OCI-M1 (cell line): ENCODE measurements around the gene MLPH.

Experiments used
- DNase-seq: peaks from one replicate; lab custom pipeline; 2025; lab: John Stamatoyannopoulos, UW

MLPH gene

GRCh38 chr2:237486819-237487448 is at the start of gene MLPH:
Gene MLPH, plus strand, starts transcription at chr2:237487251. Its CDS starts 6,176 bp downstream, at chr2:237493427.
- DNase-seq, result no peak

GRCh38 chr2:237437566-237437965 is 49.5 kb upstream of the MLPH start:
- DNase-seq, result no peak

- DNase-seq, result no peak
Measured at GRCh38 chr2:237438080-237438940, 48.7 kb upstream of the MLPH start.

GRCh38 chr2:237440819-237441281 is 46.2 kb upstream of the MLPH start:
- no peak for DNase-seq

GRCh38 chr2:237441605-237442274 is 45.3 kb upstream of the MLPH start:
- no peak for DNase-seq

- no peak for DNase-seq
Measured at GRCh38 chr2:237444071-237444470, 43.0 kb upstream of the MLPH start.

- DNase-seq, result no peak
Measured at GRCh38 chr2:237445611-237446337, 41.3 kb upstream of the MLPH start.

- no peak for DNase-seq
Measured at GRCh38 chr2:237446338-237446665, 40.7 kb upstream of the MLPH start.

GRCh38 chr2:237447496-237447895 is 39.6 kb upstream of the MLPH start:
- no peak for DNase-seq

- DNase-seq, result no peak
Measured at GRCh38 chr2:237448171-237448570, 38.9 kb upstream of the MLPH start.

- DNase-seq, result no peak
Measured at GRCh38 chr2:237448626-237449025, 38.4 kb upstream of the MLPH start.

- DNase-seq, result no peak
Measured at GRCh38 chr2:237449193-237449881, 37.7 kb upstream of the MLPH start.

- DNase-seq, result no peak
Measured at GRCh38 chr2:237450108-237450507, 36.9 kb upstream of the MLPH start.

- DNase-seq, result no peak
Measured at GRCh38 chr2:237450583-237450982, 36.5 kb upstream of the MLPH start.

GRCh38 chr2:237451643-237452469 is 35.2 kb upstream of the MLPH start:
- no peak for DNase-seq

- DNase-seq, result no peak
Measured at GRCh38 chr2:237452861-237453260, 34.2 kb upstream of the MLPH start.

- no peak for DNase-seq
Measured at GRCh38 chr2:237453671-237454070, 33.4 kb upstream of the MLPH start.

- no peak for DNase-seq
Measured at GRCh38 chr2:237455764-237456163, 31.3 kb upstream of the MLPH start.

GRCh38 chr2:237456200-237456843 is 30.7 kb upstream of the MLPH start:
- no peak for DNase-seq

- no peak for DNase-seq
Measured at GRCh38 chr2:237457388-237457941, 29.6 kb upstream of the MLPH start.
